HUES6 (cell line): ENCODE data around the gene OR4E2.

Experiments used
- H3K27ac ChIP-seq: 2 replicates; pipeline ENCODE4 v1.7.0; 2013; ENCODE audit warnings: low read depth, mild to moderate bottlenecking, low read length, inconsistent platforms
- H3K27me3 ChIP-seq: 2 replicates; pipeline ENCODE4 v1.6.1; 2013; ENCODE audit warnings: low read length; ENCODE audit not compliant: control insufficient read depth, insufficient read depth
- H3K36me3 ChIP-seq: 2 replicates; pipeline ENCODE4 v1.6.1; 2013; ENCODE audit warnings: low read length; ENCODE audit not compliant: control insufficient read depth, insufficient read depth
- H3K4me1 ChIP-seq: 2 replicates; pipeline ENCODE4 v1.6.1; 2013; ENCODE audit warnings: low read length; ENCODE audit not compliant: control insufficient read depth, insufficient read depth
- H3K4me3 ChIP-seq: 2 replicates; pipeline ENCODE4 v1.5.1; 2013; ENCODE audit warnings: low read depth, low read length
- H3K9ac ChIP-seq: one replicate; pipeline ENCODE4 v1.6.1; 2013; ENCODE audit warnings: mild to moderate bottlenecking, low read length
- H3K9me3 ChIP-seq: 2 replicates; pipeline ENCODE4 v1.6.1; 2013; ENCODE audit warnings: low read depth, low read length; ENCODE audit not compliant: control insufficient read depth, insufficient read depth

Gene OR4E2

DNA sequence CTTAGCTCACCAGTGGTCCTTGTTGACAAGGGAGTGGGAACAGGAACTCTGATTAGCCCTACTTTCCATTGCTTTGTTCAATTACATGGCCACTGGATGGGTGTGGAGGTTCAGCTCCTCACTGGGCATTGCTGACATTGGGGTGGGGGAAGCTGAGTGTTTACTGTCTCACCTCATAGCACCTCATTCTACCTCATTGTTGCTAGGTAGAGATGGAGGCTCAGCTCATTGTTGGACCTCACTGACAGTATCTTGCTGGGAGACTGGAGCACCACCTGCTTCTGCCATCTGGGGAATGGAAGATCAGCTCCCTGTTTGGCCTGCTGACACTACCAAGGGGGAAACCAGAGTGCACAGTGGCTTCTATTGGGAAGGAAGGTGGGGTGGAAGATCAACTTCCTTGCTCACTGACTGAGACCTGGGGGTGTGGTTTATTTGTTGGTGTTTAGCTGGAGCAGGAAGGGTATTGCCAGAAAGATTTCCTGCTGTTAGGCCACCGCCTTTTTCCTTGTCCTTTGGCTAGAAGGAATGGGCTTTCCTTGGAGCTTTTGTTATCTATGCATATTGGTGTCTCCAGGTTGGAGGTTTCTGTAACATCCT, 1.3 kb upstream of the OR4E2 start:
- H3K27ac ChIP-seq: no peak overlapping the region
- no peaks in the 10 kb centered on the region for H3K36me3 ChIP-seq

DNA sequence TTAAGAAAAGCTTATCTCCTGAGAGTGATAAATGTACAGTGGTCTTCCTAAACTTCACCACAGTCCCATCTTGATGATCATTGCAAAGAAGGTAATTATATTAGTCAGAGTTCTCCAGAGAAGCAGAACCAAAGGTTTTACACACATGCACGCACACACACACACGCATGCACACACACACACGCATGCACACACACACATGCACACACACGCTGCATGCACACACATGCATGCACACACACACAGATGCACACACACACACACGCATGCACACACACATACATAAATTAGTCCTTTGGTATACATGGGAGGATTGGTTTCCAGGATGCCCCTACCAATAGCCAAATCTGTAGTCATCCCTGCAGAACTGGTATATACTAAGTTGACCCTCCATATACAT, 580 bp downstream of the OR4E2 start:
- 0 out of 2 replicates have a peak, but pooled peaks cover 6% of the 10 kb centered on the region for H3K4me1 ChIP-seq
- H3K36me3 ChIP-seq: no peaks in the 10 kb centered on the region
- H3K4me3 ChIP-seq: no peak overlapping the region
- no peak overlapping the region for H3K27ac ChIP-seq
- no peaks in the 10 kb centered on the region for H3K9me3 ChIP-seq
- H3K9ac ChIP-seq: no peak overlapping the region
- H3K27me3 ChIP-seq: 0 out of 2 replicates have a peak, but pooled peaks cover 4% of the 10 kb centered on the region

More for the DNA sequence above, 1.3 kb upstream of the OR4E2 start:
- Histone ChIP-seq H3K9me3 (no peaks in the 10 kb centered on the region), H3K4me1 (0 out of 2 replicates have a peak, but pooled peaks cover 6% of the 10 kb centered on the region), H3K9ac (no peak overlapping the region), H3K4me3 (no peak overlapping the region), H3K27me3 (no peaks in the 10 kb centered on the region)

DNA sequence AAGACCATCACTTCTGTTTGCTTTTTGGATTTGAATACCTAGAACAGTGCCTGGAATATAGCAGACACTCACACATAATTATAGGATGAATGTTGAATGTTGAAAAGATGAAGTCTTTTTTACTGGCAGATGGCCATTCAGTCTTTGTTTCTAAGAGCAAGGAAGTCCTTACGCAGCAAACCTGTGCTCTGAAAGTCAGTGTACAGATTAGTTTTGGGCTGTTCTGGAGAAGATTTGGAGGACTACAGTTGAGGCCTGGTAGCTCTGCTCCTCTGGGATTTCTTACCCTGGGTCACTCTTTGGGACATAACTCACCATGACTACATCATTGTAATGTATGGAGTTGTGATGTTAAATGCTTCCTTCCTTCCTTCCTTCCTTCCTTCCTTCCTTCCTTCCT, 3.3 kb downstream of the OR4E2 start:
- Histone ChIP-seq H3K27me3 (0 out of 2 replicates have a peak, but pooled peaks cover 4% of the 10 kb centered on the region), H3K9ac (no peak overlapping the region), H3K27ac (no peak overlapping the region), H3K4me3 (no peak overlapping the region), H3K9me3 (no peaks in the 10 kb centered on the region), H3K36me3 (no peaks in the 10 kb centered on the region), H3K4me1 (0 out of 2 replicates have a peak, but pooled peaks cover 6% of the 10 kb centered on the region)

DNA sequence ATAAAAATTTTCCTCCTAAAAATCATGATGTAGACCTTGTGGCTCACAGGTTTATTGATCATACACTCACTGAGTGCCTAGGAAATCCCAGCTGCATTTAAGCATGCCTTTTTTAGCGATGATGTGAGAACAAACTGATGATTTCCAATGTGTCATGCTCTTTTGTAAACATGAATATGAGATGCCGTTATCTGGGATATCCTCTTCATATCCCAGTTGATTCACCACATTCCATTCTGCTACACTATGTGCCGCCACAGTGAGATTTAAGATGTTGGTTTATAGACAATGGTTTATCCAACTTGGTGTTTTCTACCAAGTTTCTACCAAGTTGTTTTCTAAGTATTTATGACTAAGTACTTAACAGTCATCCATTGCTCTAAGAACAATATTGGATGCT, 14.7 kb downstream of the OR4E2 start:
- Histone ChIP-seq H3K36me3 (no peaks in the 10 kb centered on the region), H3K9me3 (peaks cover 4% of the 10 kb centered on the region; the same call in 1 of the 2 replicates), H3K4me1 (no peaks in the 10 kb centered on the region), H3K27me3 (no peaks in the 10 kb centered on the region), H3K4me3 (no peak overlapping the region), H3K27ac (no peak overlapping the region), H3K9ac (no peak overlapping the region)

DNA sequence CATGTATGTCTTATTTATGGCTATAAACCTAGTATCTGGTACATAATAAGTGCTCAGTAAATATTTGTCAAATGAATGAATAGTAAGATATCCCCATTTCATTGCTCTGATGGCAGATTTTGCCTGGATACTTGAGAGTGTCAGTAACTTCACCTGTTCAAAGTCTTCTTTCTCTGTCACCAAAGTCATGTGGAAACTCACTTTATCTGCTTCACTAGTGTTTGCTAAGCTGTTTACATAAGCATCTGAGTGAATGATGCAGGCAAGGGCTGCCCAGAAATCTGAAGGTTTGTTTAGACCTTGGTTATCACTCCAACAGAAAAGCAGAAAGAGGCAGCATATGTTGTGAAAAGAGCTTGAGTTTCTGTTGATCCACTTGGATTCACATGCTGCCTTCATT, 15.6 kb downstream of the OR4E2 start:
- Histone ChIP-seq H3K4me3 (no peak overlapping the region), H3K36me3 (no peaks in the 10 kb centered on the region), H3K27me3 (no peaks in the 10 kb centered on the region)

DNA sequence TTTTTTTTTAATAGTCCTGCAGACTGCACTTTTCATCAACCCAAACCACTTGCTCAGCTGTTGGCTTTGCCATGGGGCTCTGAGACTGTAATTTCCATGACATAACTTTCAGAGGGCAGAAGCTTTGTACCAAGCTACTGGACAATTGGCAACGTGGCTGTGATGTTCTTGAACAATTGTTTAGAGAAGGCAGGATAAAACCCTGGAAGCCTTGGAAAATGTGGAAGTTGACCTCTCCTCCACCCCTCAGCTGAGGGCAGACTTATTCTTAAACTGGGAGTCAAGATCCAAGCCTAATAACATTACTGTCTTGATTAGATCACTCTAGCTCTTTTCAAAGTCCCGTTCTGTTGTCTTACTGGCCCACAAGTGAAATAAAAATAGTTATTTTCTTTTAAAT, 17.7 kb downstream of the OR4E2 start:
- Histone ChIP-seq H3K4me1 (no peaks in the 10 kb centered on the region), H3K9me3 (peaks cover 5% of the 10 kb centered on the region), H3K36me3 (no peaks in the 10 kb centered on the region), H3K4me3 (no peak overlapping the region), H3K9ac (no peak overlapping the region), H3K27ac (no peak overlapping the region), H3K27me3 (no peaks in the 10 kb centered on the region)

More for the DNA sequence above, 15.6 kb downstream of the OR4E2 start:
- Histone ChIP-seq H3K9me3 (no peaks in the 10 kb centered on the region), H3K27ac (no peak overlapping the region), H3K9ac (no peak overlapping the region), H3K4me1 (no peaks in the 10 kb centered on the region)

DNA sequence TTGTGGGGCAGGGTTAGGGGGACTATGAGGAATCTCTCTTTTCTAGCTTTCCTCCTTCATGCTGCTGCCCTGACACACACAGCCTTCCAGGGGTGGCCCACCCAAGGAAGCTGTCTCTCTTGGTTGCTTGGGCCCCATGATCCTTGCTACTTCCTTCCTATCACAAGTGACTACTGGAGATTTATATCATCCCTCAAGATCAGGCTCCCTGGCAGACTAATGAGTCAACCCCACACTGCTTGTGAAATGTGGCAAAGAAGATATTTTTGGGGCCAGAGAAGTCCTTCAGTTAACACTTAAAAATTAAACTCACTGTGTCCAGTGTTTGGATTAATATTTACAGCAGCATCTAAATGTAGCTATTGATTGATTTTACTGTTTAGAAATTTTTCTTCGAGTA, 18.5 kb downstream of the OR4E2 start:
- Histone ChIP-seq H3K27ac (no peak overlapping the region), H3K36me3 (no peaks in the 10 kb centered on the region), H3K27me3 (no peaks in the 10 kb centered on the region), H3K4me1 (no peaks in the 10 kb centered on the region), H3K9ac (no peak overlapping the region), H3K4me3 (no peak overlapping the region), H3K9me3 (peaks cover 5% of the 10 kb centered on the region)

DNA sequence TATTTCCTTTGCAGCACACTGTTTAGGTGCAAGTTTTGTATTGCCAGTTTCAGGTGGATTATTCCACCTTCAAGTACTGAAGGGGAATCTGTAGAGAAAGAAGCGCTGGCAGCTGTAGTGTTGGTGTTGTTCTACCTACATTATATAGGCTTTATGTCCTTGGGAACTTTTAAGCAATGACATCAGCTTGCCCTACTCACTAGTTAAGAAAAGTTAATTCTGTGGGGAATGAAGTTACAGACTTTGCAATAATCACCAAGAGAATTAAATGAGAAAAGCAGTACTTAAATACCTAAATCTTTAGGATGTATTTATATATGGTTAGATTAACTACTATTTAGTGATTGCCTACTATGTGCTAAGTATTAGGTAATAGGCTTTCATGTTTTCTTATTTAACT, 20.1 kb downstream of the OR4E2 start, which contains the start of gene OR4E1:
OR4E1 (minus strand) TSS at position 101 of the 400 bp plus-strand sequence. CDS start 2,883 bp downstream, outside the sequence.
- Histone ChIP-seq H3K27ac (no peak within 1 kb of the TSS), H3K36me3 (no peaks in the 10 kb centered on the region), H3K9ac (no peak within 1 kb of the TSS), H3K9me3 (peaks cover 5% of the 10 kb centered on the region), H3K27me3 (no peaks in the 10 kb centered on the region), H3K4me1 (no peaks in the 10 kb centered on the region), H3K4me3 (no peak within 1 kb of the TSS)

DNA sequence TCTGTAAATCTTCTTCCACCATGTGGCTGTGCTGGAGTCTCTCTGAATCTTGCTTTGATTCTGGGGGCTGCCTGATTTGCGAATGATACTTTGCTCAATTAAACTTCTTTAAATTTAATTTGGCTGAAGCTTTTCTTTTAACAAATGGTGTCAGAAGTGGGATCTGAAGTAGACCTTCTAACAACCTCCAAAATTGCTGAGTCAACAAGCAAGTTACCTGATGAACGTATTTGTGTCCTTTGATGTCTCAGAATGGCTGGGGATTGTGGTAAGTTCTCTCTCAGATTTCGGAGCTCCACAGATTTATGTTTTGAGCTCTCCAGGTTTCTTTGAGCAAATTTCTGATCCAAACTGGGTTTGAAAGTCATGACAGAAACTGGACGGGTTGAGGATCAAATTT, 21.9 kb downstream of the OR4E2 start:
- H3K27ac ChIP-seq: no peak overlapping the region

DNA sequence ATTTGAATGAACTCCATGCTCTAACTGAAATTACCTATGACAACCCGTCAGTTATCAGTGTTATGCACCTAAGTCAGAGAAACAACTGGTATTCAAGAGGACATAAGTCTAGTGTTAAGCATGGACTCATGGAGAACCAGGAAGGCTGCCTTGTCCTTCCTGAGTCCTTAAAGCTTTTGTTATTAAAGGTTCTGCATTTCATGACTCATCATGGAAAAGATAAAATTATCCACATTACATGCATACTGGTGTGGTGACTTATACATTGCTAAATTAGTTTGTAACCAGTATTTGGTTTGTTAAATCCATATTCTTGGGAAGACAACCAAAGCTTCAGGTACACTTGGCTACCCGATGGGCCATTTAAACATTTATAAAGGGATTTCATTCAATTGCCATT, 26.4 kb downstream of the OR4E2 start:
- Histone ChIP-seq H3K9ac (no peak overlapping the region), H3K9me3 (peaks cover 5% of the 10 kb centered on the region), H3K4me1 (no peaks in the 10 kb centered on the region), H3K36me3 (no peaks in the 10 kb centered on the region), H3K4me3 (no peak overlapping the region), H3K27ac (no peak overlapping the region), H3K27me3 (0 out of 2 replicates have a peak, but pooled peaks cover 2% of the 10 kb centered on the region)

More for the DNA sequence above, 21.9 kb downstream of the OR4E2 start:
- Histone ChIP-seq H3K36me3 (no peaks in the 10 kb centered on the region), H3K4me1 (no peaks in the 10 kb centered on the region), H3K27me3 (no peaks in the 10 kb centered on the region), H3K4me3 (no peak overlapping the region), H3K9me3 (peaks cover 5% of the 10 kb centered on the region), H3K9ac (no peak overlapping the region)

DNA sequence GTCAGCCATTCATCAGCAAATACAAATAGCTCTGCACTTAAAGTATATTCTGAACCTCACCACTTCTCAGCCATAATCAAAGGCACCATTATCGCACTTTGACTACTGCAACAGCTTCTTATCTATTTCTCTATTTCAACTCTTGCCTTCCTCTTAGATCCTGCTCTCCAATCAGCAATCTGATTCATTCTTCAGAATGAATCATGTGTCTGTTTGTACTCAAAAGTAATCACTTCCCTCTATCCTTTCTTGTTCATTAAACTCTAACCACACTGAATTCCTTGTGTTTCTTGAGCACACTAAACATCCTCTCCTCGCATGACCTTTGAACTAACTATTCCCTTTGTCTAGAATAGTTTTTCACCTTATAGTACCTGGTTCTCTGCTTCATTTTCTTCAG, 32.8 kb downstream of the OR4E2 start:
- no peaks in the 10 kb centered on the region for H3K4me1 ChIP-seq
- H3K27me3 ChIP-seq: peaks cover 5% of the 10 kb centered on the region; the same call in 1 of the 2 replicates
- H3K4me3 ChIP-seq: no peak overlapping the region
- H3K36me3 ChIP-seq: no peaks in the 10 kb centered on the region
- no peaks in the 10 kb centered on the region for H3K9me3 ChIP-seq
- no peak overlapping the region for H3K9ac ChIP-seq
- H3K27ac ChIP-seq: no peak overlapping the region
